GM13977 (cell line): Measurements from ENCODE around the gene TMEM140.

Experiments
- DNase-seq: peaks from one replicate; pipeline ENCODE4 v3.0.0; 2012; ENCODE audit warnings: low spot score
- CTCF ChIP-seq: IDR thresholded peaks from 2 replicates; pipeline ENCODE4 v1.5.1; 2012; ENCODE audit warnings: mild to moderate bottlenecking, control low read depth; ENCODE audit not compliant: insufficient read depth; ENCODE audit errors: extremely low read depth, missing control alignments
- in situ Hi-C: fragments of 300-500 bp; cut with MboI; formaldehyde crosslinking; loops from one replicate; pipeline ENCODE4 v1.12.0; 2022; ENCODE audit warnings: low sequenced_read_pairs, low pct_unique_long_range_greater_than_20kb, mixed read lengths, inconsistent platforms; ENCODE audit not compliant: unreplicated experiment

Gene TMEM140

GRCh38 chr7:135213831-135214230 is 66.0 kb downstream of the TMEM140 start:
- no peak for DNase-seq
- TF ChIP-seq CTCF, result no peak
- in situ Hi-C loops, result no loop called here

- no peak for DNase-seq
- no peak for TF ChIP-seq CTCF
- in situ Hi-C loops, result no loop called here
These were observed 67.3 kb downstream of the TMEM140 start for GRCh38 chr7:135215180-135215579.

GRCh38 chr7:135215698-135216097 is 67.8 kb downstream of the TMEM140 start:
- TF ChIP-seq CTCF, result no peak
- DNase-seq, result no peak
- in situ Hi-C loops, result no loop called here
